GM23338 (cell line): ENCODE results near the gene VPS54.

Experiments used
- EZH2 ChIP-seq: fragments of 200-600 bp; sonication (generic); IDR thresholded peaks from one replicate; pipeline ENCODE4 v1.8.0; 2017; ENCODE audit warnings: antibody characterized with exemption, mild to moderate bottlenecking, low read depth; ENCODE audit not compliant: unreplicated experiment
- TF ChIP-seq, protein P1 (sequence below): IDR thresholded peaks from one replicate; pipeline ENCODE4 v1.6.1; 2018; ENCODE audit warnings: antibody characterized with exemption; ENCODE audit not compliant: unreplicated experiment

DNA sequence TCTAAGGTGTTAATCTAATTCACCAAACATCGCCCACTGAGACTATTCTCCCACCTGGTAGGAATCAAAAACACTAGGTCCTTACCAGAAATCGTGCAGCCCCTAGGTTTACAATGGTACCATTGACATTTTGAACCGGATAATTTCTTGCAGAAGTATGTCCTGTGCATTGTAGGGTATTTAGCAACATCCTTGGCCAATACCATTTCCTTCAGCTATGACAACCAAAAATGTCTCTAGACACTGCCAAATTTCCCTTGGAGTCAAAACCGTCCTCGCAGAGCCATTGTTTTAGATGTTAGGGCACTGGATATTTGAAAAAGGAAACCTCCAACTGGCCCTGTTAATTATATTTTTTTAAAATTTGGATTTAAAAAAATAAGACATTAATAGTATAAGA is 3.8 kb downstream of the VPS54 start:
- TF ChIP-seq EZH2, result no peak
- TF ChIP-seq, protein P1, sequence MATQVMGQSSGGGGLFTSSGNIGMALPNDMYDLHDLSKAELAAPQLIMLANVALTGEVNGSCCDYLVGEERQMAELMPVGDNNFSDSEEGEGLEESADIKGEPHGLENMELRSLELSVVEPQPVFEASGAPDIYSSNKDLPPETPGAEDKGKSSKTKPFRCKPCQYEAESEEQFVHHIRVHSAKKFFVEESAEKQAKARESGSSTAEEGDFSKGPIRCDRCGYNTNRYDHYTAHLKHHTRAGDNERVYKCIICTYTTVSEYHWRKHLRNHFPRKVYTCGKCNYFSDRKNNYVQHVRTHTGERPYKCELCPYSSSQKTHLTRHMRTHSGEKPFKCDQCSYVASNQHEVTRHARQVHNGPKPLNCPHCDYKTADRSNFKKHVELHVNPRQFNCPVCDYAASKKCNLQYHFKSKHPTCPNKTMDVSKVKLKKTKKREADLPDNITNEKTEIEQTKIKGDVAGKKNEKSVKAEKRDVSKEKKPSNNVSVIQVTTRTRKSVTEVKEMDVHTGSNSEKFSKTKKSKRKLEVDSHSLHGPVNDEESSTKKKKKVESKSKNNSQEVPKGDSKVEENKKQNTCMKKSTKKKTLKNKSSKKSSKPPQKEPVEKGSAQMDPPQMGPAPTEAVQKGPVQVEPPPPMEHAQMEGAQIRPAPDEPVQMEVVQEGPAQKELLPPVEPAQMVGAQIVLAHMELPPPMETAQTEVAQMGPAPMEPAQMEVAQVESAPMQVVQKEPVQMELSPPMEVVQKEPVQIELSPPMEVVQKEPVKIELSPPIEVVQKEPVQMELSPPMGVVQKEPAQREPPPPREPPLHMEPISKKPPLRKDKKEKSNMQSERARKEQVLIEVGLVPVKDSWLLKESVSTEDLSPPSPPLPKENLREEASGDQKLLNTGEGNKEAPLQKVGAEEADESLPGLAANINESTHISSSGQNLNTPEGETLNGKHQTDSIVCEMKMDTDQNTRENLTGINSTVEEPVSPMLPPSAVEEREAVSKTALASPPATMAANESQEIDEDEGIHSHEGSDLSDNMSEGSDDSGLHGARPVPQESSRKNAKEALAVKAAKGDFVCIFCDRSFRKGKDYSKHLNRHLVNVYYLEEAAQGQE, result no peak
